AG04449 (cell line): ENCODE measurements around the gene SMCO1.
A peak's percentile ranks its signal among the peaks of the same experiment; 100 is the strongest.

ENCODE experiments used
- CTCF ChIA-PET: fragments of 350-600 bp; formaldehyde crosslinking; extraction: SDS; loops from one replicate; lab custom pipeline; 2021; ENCODE audit warnings: antibody characterized with exemption; lab: Yijun Ruan, JAX
- POLR2A ChIA-PET: fragments of 400-600, 350-600 bp; formaldehyde crosslinking; extraction: SDS; loops from one replicate; lab custom pipeline; 2020; ENCODE audit warnings: antibody characterized with exemption, inconsistent platforms; lab: Yijun Ruan, JAX
- DNase-seq: peaks from one replicate; pipeline ENCODE4 v3.0.0-alpha.2; 2010; ENCODE audit warnings: low read depth, low spot score
- H3K4me3 ChIP-seq: 2 replicates; pipeline ENCODE4 v1.5.1; 2011; ENCODE audit warnings: low read depth, mild to moderate bottlenecking, control low read depth, low read length
- CTCF ChIP-seq: IDR thresholded peaks from one replicate; pipeline ENCODE4 v1.5.1; 2011; ENCODE audit warnings: mild to moderate bottlenecking, moderate library complexity, low read length, control low read depth, inconsistent platforms; ENCODE audit not compliant: insufficient read depth; ENCODE audit errors: missing control alignments

Gene SMCO1

DNA sequence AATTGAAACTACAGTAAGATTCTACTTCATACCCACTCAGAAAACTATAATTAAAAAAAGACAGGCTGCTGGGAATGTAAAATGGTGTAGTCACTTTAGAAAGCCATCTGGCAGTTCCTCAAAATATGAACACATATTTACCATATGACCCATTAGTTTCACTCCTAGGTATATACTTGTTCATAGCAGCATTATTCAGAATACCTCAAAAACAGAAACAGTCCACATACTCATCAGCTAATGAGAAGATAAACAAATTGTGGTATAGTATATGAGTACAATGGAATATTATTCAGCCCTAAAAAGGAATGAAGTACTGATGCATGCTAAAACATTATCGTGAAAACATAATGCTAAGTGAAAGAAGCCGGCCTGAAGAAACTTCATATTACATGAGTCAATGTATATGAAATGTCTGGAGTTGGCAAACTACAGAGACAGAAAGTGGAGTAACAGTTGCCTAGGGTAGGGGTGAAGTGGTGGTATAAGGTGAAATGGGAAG lies 29.4 kb upstream of the SMCO1 start:
- no peak overlapping the region for H3K4me3 ChIP-seq
- no peak for TF ChIP-seq CTCF
- ChIA-PET POLR2A (no interaction called here), CTCF (interaction anchor here (0.6 to 1.0 kb wide), 2 partner anchors 16 to 21 kb away, joined by 3 read pairs; no protein-coding TSS in a partner anchor)
- DNase-seq = no peak

DNA sequence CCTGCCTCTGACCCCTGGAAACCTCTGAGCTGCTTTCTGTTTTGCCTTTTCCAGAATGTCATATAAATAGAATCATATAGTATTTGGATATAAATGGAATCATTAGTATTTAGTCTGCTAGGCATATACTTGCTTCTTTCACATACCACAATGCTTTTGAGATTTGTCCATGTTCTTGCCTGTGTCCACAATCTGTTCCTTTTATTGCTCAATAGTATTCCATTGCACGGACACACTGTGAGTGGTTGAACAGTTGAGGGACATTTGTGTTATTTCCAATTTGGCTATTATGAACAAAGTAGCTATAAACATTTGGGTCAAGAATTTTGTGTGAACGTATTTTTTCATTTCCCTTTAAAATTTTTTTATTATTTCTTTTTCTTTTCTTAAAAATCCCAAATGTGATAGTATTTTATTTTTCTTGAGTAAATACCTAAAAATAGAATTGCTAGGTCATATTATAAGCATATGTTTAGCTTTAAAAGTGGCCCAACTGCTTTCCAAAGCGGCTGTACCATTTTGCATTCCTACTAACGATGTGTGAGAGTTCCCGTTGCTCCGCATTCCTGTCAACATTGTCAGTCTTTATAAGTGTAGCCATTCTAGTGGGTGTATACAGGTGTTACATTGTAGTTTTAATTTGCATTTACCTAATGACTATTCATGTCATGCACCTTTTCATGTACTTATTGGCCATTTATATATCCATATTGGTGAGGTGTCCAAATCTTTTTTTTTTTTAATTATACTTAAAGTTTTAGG lies 26.7 kb upstream of the SMCO1 start:
- DNase-seq = no peak
- TF ChIP-seq CTCF = no peak
- no peak overlapping the region for H3K4me3 ChIP-seq
- CTCF ChIA-PET = interaction anchor here (0.6 to 1.9 kb wide), 4 partner anchors 13 to 222 kb away, joined by 3 to 10 read pairs (median 4); no protein-coding TSS in a partner anchor
- POLR2A ChIA-PET = no interaction called here

GRCh38 chr3:196537319-196537984 lies 22.3 kb upstream of the SMCO1 start:
- CTCF ChIA-PET = interaction anchor here (0.8 to 3.7 kb wide), 8 partner anchors 9 to 150 kb away, joined by 3 to 22 read pairs (median 4); no protein-coding TSS in a partner anchor
- DNase-seq = no peak
- POLR2A ChIA-PET = no interaction called here
- TF ChIP-seq CTCF = peak; percentile 29
- H3K4me3 ChIP-seq = no peak overlapping the region

GRCh38 chr3:196533260-196533681 lies 18.1 kb upstream of the SMCO1 start:
- no peak for DNase-seq
- ChIA-PET CTCF (interaction anchor here (1.1 to 2.5 kb wide), 2 partner anchors 15 to 22 kb away, joined by 3 to 9 read pairs; no protein-coding TSS in a partner anchor), POLR2A (no interaction called here)
- no peak overlapping the region for H3K4me3 ChIP-seq
- TF ChIP-seq CTCF = no peak

DNA sequence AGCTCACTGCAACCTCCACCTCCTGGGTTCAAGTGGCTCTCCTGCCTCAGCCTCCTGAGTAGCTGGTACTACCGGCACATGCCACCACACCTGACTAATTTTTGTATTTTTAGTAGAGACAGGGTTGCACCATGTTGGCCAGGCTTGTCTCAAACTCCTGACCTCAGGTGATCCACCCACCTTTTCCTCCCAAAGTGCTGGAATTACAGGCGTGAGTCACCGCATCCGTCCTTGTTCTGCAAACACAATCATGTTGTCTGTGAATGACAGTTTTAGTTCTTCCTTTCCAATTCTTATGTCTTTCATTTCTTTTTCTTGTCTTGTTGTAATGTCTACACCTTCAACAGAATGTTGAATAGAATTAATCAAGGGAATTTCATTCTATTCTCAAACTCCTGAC lies 16.3 kb upstream of the SMCO1 start:
- CTCF ChIA-PET = interaction anchor here (0.9 to 1.4 kb wide), 2 partner anchors 9 to 269 kb away, joined by 3 read pairs; no protein-coding TSS in a partner anchor
- POLR2A ChIA-PET = no interaction called here
- no peak for TF ChIP-seq CTCF
- H3K4me3 ChIP-seq = no peak overlapping the region
- DNase-seq = no peak
